ENCODE measurements around the gene NME1. TPM values are rescaled to one million over a fixed set of nuclear protein-coding genes. Genes with fewer than 3 reads are reported as not detected.

Gene NME1
- total RNA-seq, 4 donors from 2014 or later, result 28.5 to 50.9 (median 38.5) TPM

DNA sequence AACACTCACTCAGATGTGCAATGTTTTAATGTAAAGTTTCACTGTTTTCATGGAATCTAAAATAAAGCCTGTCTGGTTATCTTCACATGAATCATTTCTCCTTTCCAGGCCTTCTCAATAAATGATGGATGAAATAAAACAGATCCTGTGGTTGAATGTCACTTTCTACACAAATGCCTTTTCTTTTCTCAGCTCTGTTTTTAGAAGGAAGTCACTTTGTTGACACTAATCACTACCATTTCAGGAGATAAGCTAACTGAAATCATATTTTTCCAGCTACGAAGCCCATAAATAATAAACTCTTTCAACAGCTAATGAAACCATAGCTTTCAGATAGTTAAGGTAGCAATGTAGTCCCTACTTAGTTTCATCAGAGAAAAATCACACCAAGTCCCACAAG is 30.8 kb downstream of the NME1 start:
- H3K27me3 ChIP-seq, result no peaks in the 10 kb centered on the region
- DNase-seq, result no peak
- WGBS, 2 donors, result 78 to 94% methylated on average over 1 of the region's 1 CpG
- TF ChIP-seq, protein P1, sequence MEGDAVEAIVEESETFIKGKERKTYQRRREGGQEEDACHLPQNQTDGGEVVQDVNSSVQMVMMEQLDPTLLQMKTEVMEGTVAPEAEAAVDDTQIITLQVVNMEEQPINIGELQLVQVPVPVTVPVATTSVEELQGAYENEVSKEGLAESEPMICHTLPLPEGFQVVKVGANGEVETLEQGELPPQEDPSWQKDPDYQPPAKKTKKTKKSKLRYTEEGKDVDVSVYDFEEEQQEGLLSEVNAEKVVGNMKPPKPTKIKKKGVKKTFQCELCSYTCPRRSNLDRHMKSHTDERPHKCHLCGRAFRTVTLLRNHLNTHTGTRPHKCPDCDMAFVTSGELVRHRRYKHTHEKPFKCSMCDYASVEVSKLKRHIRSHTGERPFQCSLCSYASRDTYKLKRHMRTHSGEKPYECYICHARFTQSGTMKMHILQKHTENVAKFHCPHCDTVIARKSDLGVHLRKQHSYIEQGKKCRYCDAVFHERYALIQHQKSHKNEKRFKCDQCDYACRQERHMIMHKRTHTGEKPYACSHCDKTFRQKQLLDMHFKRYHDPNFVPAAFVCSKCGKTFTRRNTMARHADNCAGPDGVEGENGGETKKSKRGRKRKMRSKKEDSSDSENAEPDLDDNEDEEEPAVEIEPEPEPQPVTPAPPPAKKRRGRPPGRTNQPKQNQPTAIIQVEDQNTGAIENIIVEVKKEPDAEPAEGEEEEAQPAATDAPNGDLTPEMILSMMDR (IDR thresholded peaks at IDR 0.05), result no peak
- no peak for TF ChIP-seq POLR2A (IDR thresholded peaks at IDR 0.05)
- H3K4me1 ChIP-seq, result no peaks in the 10 kb centered on the region
- no peak overlapping the region for H3K27ac ChIP-seq
- no peak overlapping the region for H3K4me3 ChIP-seq (replicated peaks in 1 of 3)
- peaks cover 0 to 21% of the 10 kb centered on the region in 2 donors for H3K36me3 ChIP-seq
- no peaks in the 10 kb centered on the region for H3K9me3 ChIP-seq
- intact Hi-C loops (cut with DNase I), result no loop called here

- Histone ChIP-seq H3K4me1 (no peaks in the 10 kb centered on the region), H3K4me3 (replicated peaks in 1 of 3) (no peak overlapping the region), H3K9me3 (no peaks in the 10 kb centered on the region), H3K27me3 (no peaks in the 10 kb centered on the region), H3K36me3 (peaks cover 0 to 22% of the 10 kb centered on the region in 2 donors), H3K27ac (no peak overlapping the region)
- 93 to 94% methylated on average over 8 of the region's 8 CpGs for WGBS, 2 donors
- TF ChIP-seq POLR2A (IDR thresholded peaks at IDR 0.05), result no peak
- TF ChIP-seq, protein P1 (IDR thresholded peaks at IDR 0.05), result no peak
- intact Hi-C loops (cut with DNase I), result no loop called here
- DNase-seq, result no peak
Measured at GRCh38 chr17:51185763-51186332, 32.5 kb downstream of the NME1 start.

DNA sequence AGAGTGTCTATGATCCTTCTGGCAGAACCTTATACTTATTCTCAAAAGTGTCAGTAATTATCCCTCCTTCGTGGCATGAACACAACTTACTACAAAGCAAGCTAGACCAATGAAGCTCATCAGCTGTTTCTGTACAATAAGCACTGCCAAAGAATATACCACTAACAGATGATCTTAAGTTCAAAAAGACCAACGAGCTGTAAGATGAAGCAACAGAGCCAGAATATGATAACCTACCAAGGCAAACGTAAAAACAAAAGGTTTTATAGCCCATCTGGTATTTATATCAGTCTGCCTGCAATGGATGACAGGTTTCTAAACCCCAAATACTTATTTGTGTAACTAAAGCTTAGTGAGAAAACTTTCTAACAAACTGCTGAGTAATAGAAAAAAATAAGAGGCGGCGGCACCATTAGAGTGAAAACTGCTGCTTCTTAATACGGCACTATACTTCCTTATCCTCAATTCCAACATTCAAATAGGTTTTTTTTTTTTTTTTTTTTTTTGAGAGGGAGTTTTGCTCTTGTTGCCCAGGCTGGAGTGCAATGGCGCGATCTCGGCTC is 35.0 kb downstream of the NME1 start:
- intact Hi-C loops (cut with DNase I), result no loop called here
- H3K4me1 ChIP-seq, result no peaks in the 10 kb centered on the region
- 92 to 93% methylated on average over 9 of the region's 9 CpGs for WGBS, 2 donors

DNA sequence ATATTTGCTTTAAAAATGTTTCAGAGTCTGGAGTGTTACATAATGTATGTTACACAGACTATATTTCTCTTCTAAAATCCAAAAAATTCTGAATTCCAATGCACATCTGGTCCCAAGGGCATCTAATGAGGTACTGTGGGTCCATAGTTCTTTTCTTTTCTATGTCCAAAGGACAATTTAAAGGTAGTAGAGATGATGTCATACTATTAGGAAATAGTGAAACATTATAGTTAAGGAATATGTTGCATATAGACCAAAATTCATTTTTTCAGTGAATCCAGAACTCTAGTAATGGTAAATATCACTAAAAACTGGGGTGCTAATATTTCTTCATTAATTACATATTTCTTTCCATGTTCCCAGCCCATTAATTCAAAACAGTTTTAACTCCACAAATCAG is 35.8 kb downstream of the NME1 start:
- H3K27me3 ChIP-seq, result no peaks in the 10 kb centered on the region
- intact Hi-C loops (cut with DNase I), result no loop called here
- H3K4me3 ChIP-seq (replicated peaks in 1 of 3), result no peak overlapping the region
- H3K36me3 ChIP-seq, result peaks cover 22 to 37% of the 10 kb centered on the region in 2 donors
- no peak for DNase-seq
- H3K9me3 ChIP-seq, result no peaks in the 10 kb centered on the region
- TF ChIP-seq POLR2A (IDR thresholded peaks at IDR 0.05), result no peak
- TF ChIP-seq, protein P1 (IDR thresholded peaks at IDR 0.05), result no peak
- H3K27ac ChIP-seq, result no peak overlapping the region
- H3K4me1 ChIP-seq, result no peaks in the 10 kb centered on the region

More for the DNA sequence above, 35.0 kb downstream of the NME1 start:
- no peak for DNase-seq
- no peaks in the 10 kb centered on the region for H3K9me3 ChIP-seq
- H3K4me3 ChIP-seq (replicated peaks in 1 of 3), result no peak overlapping the region
- H3K36me3 ChIP-seq, result peaks cover 20 to 32% of the 10 kb centered on the region in 2 donors
- H3K27ac ChIP-seq, result no peak overlapping the region
- no peaks in the 10 kb centered on the region for H3K27me3 ChIP-seq
- TF ChIP-seq, protein P1 (IDR thresholded peaks at IDR 0.05), result no peak
- no peak for TF ChIP-seq POLR2A (IDR thresholded peaks at IDR 0.05)

DNA sequence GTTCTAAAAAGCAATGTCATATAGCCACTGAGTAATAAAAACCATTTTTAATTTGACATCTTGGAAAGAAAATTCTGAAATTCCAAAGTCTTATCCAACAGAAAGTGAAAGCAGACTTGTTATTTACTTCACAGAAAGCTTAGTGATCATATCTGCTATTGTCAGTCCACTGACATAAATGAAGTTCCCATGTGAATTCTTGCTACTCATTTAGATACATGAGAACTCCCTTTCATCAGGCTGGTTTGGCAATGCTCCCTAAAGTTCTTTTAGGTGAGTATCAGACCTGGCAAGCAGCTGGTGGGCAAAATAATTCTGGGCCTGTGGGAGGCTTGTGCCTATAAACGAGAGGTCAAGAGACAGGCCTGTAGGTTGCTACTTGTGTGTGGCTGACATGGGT is 36.3 kb downstream of the NME1 start:
- WGBS, 2 donors, result 69 to 92% methylated on average over 1 of the region's 1 CpG
- DNase-seq, result no peak
- Histone ChIP-seq H3K27me3 (no peaks in the 10 kb centered on the region), H3K9me3 (no peaks in the 10 kb centered on the region), H3K4me3 (replicated peaks in 1 of 3) (no peak overlapping the region), H3K27ac (no peak overlapping the region), H3K36me3 (peaks cover 25 to 38% of the 10 kb centered on the region in 2 donors), H3K4me1 (no peaks in the 10 kb centered on the region)
- intact Hi-C loops (cut with DNase I), result no loop called here
- TF ChIP-seq, protein P1 (IDR thresholded peaks at IDR 0.05), result no peak
- no peak for TF ChIP-seq POLR2A (IDR thresholded peaks at IDR 0.05)
